Psoas muscle (tissue), 8 donors: ENCODE data around the gene FSIP2. TPM values are rescaled to one million over a fixed set of nuclear protein-coding genes. Genes with fewer than 3 reads are reported as not detected.

Source experiments
- ATAC-seq, 4 donors: fragments of 200-7000 bp; cut with Tn5 transposase; one replicate each; pipeline ENCODE4 v1.9.1; 2020; ENCODE audit warnings: moderate library complexity in 3 of 4, mild to moderate bottlenecking in 2 of 4
- DNase-seq, 2 donors: peaks; one replicate each; pipeline ENCODE4 v3.0.0-alpha.2; 2020
- H3K27ac ChIP-seq: fragments of 200-600 bp; one replicate; pipeline ENCODE4 v1.8.0; 2022
- H3K27me3 ChIP-seq, 3 donors: fragments of 200-600 bp in 1 of 3; one replicate each; pipeline versions ENCODE4 v1.6.1 to v1.8.0; 2013 to 2022; ENCODE audit warnings: low read length in 2 of 3, mild to moderate bottlenecking in 2 of 3, moderate library complexity in 1 of 3; ENCODE audit not compliant: insufficient read depth in 3 of 3
- H3K36me3 ChIP-seq, 2 donors: fragments of 200-600 bp in 1 of 2; one replicate each; pipeline versions ENCODE4 v1.6.1 to v1.8.0; 2013 to 2022; ENCODE audit warnings: low read depth in 1 of 2, mild to moderate bottlenecking in 1 of 2, moderate library complexity in 1 of 2; ENCODE audit not compliant: insufficient read depth in 1 of 2
- H3K4me1 ChIP-seq: fragments of 200-600 bp; one replicate; pipeline ENCODE4 v1.8.0; 2022
- H3K4me3 ChIP-seq: fragments of 200-600 bp; one replicate; pipeline ENCODE4 v1.8.0; 2022; ENCODE audit warnings: mild to moderate bottlenecking
- H3K9me3 ChIP-seq: fragments of 200-600 bp; one replicate; pipeline ENCODE4 v1.8.0; 2022
- WGBS, 3 donors: extraction: QIAGEN DNeasy Blood & Tissue Kit; methylation state at CpG; one replicate each; pipeline versions ENCODE4 v1.1.6 to v1.1.7; 2013; 5-methylcytosine and 5-hydroxymethylcytosine counted together
- intact Hi-C, 2 donors: fragments of 100-400 bp; cut with DNase I; formaldehyde crosslinking; loops; one replicate each; pipeline versions ENCODE4 v1.11.0 to v1.14.2; 2022
- polyA plus RNA-seq, 3 donors: library from polyadenylated mRNA; stranded (reverse); fragments of 200-250 nt; gene quantifications; one replicate each; pipeline ENCODE4 v1.2.3, GENCODE V29; 2013
- total RNA-seq, 4 donors: library from RNA; stranded (reverse); fragmentation: NEBNext Ultra II Directional in 2 of 4; extraction: Animal tissue kit (Norgen Biotek cat#: 25700) in 2 of 4; gene quantifications; one replicate each; pipeline versions ENCODE4 v1.2.1 to v1.2.4, GENCODE V29; 2021 to 2023
- TF ChIP-seq, protein P1 (sequence below): fragments of 200-600 bp; IDR thresholded peaks from one replicate; pipeline ENCODE4 v1.8.0; 2022; ENCODE audit warnings: antibody characterized with exemption
- donor health status: healthy with polysubstance abuse.
- donor health status: DM: no; HTN: no; CAD: no; lungs with moderate emphysema.
- donor health status: Bipolar disorder and iron deficiency.
- donor health status: healthy.
- donor health status: DM: yes; HTN: yes; CAD: no.
- donor health status: DM: no; HTN: no; CAD: no.
- donor health status: DM: no; HTN: no; CAD: no.
- donor health status: DM: yes; HTN: yes; CAD: no.

The FSIP2 gene
- total and polyA plus RNA-seq, 7 donors: 0.01 to 0.34 (median 0.06) TPM; not detected in 1

DNA sequence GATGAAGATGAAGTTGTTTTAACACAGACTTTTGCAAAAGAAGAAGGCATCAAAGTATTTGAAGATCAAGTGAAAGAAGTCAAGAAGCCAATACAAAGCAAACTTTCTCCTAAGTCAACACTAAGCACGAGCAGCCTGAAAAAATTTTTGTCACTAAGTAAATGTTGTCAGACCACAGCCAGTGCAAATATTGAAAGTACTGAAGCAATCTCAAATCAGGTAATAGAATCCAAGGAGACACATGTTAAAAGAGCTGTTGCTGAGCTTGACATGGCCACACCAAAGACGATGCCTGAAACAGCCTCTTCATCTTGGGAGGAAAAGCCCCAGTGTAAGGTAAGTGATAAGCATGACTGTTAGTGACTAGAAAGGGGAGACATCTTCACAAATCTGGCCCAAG, 75.1 kb downstream of the FSIP2 start:
- TF ChIP-seq, protein P1, sequence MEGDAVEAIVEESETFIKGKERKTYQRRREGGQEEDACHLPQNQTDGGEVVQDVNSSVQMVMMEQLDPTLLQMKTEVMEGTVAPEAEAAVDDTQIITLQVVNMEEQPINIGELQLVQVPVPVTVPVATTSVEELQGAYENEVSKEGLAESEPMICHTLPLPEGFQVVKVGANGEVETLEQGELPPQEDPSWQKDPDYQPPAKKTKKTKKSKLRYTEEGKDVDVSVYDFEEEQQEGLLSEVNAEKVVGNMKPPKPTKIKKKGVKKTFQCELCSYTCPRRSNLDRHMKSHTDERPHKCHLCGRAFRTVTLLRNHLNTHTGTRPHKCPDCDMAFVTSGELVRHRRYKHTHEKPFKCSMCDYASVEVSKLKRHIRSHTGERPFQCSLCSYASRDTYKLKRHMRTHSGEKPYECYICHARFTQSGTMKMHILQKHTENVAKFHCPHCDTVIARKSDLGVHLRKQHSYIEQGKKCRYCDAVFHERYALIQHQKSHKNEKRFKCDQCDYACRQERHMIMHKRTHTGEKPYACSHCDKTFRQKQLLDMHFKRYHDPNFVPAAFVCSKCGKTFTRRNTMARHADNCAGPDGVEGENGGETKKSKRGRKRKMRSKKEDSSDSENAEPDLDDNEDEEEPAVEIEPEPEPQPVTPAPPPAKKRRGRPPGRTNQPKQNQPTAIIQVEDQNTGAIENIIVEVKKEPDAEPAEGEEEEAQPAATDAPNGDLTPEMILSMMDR: no peak
- intact Hi-C loops: no loop called here
- H3K4me3 ChIP-seq: no peak overlapping the region
- no peaks in the 10 kb centered on the region for H3K4me1 ChIP-seq
- no peaks in the 10 kb centered on the region for H3K27me3 ChIP-seq
- DNase-seq: no peak
- 85 to 93% (median 85%) methylated on average over 2 of the region's 2 CpGs for WGBS, 3 donors
- H3K27ac ChIP-seq: no peak overlapping the region
- no peaks in the 10 kb centered on the region for H3K36me3 ChIP-seq
- no peak for ATAC-seq
- H3K9me3 ChIP-seq: peaks cover 4% of the 10 kb centered on the region

- intact Hi-C loops: no loop called here
- TF ChIP-seq, protein P1: no peak
- no peak overlapping the region for H3K27ac ChIP-seq
- H3K27me3 ChIP-seq: no peaks in the 10 kb centered on the region
- no peak overlapping the region for H3K4me3 ChIP-seq
- no peaks in the 10 kb centered on the region for H3K36me3 ChIP-seq
- no peaks in the 10 kb centered on the region for H3K4me1 ChIP-seq
- DNase-seq: no peak
- H3K9me3 ChIP-seq: peaks cover 9% of the 10 kb centered on the region
- no peak for ATAC-seq
These were observed 79.4 kb downstream of the FSIP2 start for GRCh38 chr2:185817991-185818390.

DNA sequence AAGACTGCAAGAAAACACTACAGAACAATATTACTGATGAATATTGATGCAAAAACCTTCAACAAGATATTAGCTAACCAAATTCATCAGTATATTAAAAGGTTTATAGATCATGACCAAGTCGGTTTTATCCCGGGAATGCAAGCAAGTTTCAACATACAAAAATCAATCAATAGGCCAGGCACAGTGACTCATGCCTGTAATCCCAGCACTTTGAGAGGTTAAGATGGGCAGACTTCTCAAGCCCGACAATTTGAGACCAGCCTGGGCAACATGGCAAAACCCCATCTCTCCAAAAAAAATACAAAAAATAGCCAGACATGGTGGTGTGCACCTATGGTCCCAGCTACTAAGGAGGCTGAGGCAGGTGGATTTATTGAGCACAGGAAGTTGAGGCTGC, 82.9 kb downstream of the FSIP2 start:
- peaks cover 9% of the 10 kb centered on the region for H3K9me3 ChIP-seq
- WGBS, 3 donors: 91 to 97% (median 96%) methylated on average over 3 of the region's 3 CpGs
- H3K4me1 ChIP-seq: no peaks in the 10 kb centered on the region
- no peak for ATAC-seq
- DNase-seq: no peak
- no peak overlapping the region for H3K27ac ChIP-seq
- TF ChIP-seq, protein P1: no peak
- intact Hi-C loops: no loop called here
- H3K27me3 ChIP-seq: no peaks in the 10 kb centered on the region
- H3K36me3 ChIP-seq: no peaks in the 10 kb centered on the region
- no peak overlapping the region for H3K4me3 ChIP-seq

DNA sequence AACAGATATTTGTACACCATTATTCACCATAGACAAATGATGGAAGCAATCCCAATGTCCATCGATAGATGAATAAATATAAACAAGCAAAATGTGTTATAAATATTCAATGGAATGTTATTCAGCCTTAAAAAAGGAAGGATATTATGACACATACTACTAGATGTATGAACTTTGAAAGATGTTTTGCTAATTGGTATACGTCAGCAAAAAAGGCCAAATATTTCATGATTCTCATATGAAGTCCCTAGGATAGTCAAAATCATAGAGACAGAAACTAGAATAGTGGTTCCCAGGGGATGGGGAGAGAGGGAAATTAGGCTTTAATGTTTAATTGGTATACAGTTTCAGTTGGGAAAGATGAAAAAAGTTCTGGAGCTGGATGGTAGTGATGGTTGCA, 85.2 kb downstream of the FSIP2 start:
- ATAC-seq: no peak
- no peaks in the 10 kb centered on the region for H3K4me1 ChIP-seq

GRCh38 chr2:185825557-185825956, 87.0 kb downstream of the FSIP2 start:
- Histone ChIP-seq H3K27ac (no peak overlapping the region), H3K4me3 (no peak overlapping the region), H3K27me3 (no peaks in the 10 kb centered on the region), H3K36me3 (no peaks in the 10 kb centered on the region), H3K4me1 (no peaks in the 10 kb centered on the region), H3K9me3 (no peaks in the 10 kb centered on the region)
- DNase-seq (no peak), ATAC-seq (no peak)
- intact Hi-C loops: no loop called here
- TF ChIP-seq, protein P1: no peak

More for the DNA sequence above, 85.2 kb downstream of the FSIP2 start:
- peaks cover 4% of the 10 kb centered on the region for H3K9me3 ChIP-seq
- H3K27ac ChIP-seq: no peak overlapping the region
- no peaks in the 10 kb centered on the region for H3K36me3 ChIP-seq
- no peak overlapping the region for H3K4me3 ChIP-seq
- 91 to 95% (median 92%) methylated on average over 2 of the region's 2 CpGs for WGBS, 3 donors
- TF ChIP-seq, protein P1: no peak
- no peak for DNase-seq
- H3K27me3 ChIP-seq: no peaks in the 10 kb centered on the region
- intact Hi-C loops: no loop called here
